ENCODE data around the gene TTLL8. TPM values are rescaled to one million over a fixed set of nuclear protein-coding genes. Genes with fewer than 3 reads are reported as not detected.

The TTLL8 gene
- not detected in 5 replicates for total RNA-seq (2022; extraction: Qiagen RNA extraction)

DNA sequence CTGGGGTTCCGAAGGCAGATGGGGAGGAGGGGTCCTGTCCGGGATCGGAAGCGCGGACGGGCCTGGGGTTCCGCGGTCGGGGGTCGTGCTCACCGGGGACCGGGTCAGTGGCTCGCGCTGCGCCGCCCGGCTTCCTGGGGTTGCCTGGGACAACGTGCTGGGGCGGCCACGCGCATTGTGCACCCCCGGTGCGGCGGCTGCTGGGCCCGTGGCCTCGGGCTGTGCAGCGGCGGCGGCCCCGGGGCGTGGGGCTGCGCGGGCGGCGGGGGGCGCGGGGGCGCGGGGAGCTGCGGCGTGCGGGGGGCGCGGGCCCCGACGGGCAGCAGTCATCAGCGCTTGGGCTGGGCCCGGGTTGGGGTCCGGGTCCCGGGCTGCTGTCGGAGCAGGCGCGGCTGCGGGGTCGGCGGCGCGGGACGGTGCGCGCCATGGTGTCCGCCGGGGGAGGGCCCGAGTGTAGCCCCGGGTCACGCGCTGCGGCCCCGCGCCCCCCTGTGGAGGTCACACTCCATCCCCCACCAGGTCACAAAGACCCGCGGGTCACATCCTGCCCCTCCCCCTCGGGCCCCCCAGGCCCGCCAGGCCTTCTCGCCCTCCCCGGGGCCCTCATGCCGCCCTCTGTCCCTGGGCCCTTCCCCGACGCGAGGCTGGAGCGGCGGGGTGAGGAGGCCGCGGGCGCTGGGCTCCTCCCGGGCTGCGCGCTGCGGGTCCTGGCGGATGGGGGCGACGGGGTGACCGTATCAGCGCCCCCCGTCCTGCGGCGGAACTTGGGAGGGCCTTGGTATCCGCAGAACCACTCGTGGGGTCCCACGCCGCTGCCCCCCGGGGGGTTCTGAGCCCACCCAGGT is at the start of gene TTLL8:
Gene TTLL8 (minus strand): TSS at position 238 of the 845 bp plus-strand sequence.

GRCh38 chr22:50089682-50090411 is 31.7 kb upstream of the TTLL8 start, which contains the start of gene MOV10L1:
Gene MOV10L1, plus strand, starts transcription at chr22:50090006. Its CDS starts 83 bp downstream, at chr22:50090089.

GRCh38 chr22:50085211-50085972 is 27.3 kb upstream of the TTLL8 start, which contains the start of gene MLC1:
Gene MLC1, minus strand, starts transcription at chr22:50085426. Its CDS starts 524 bp downstream, at chr22:50084902.

GRCh38 chr22:50012211-50013181 is 45.6 kb downstream of the TTLL8 start, which contains the start of gene IL17REL:
Gene IL17REL, minus strand, starts transcription at chr22:50012765. Its CDS starts 119 bp downstream, at chr22:50012646.

Other genes with a start within 250 kb of the TTLL8 start
- 14.6 to 16.6 TPM (median 15.6 TPM) in 5 replicates for gene BRD1, start 230.4 kb downstream of the TTLL8 start, total RNA-seq (2022; extraction: Qiagen RNA extraction)
- gene ZBED4, start 204.5 kb downstream of the TTLL8 start, total RNA-seq (2022; extraction: Qiagen RNA extraction) = 9.8 to 12.9 TPM (median 11.5 TPM) in 5 replicates
- 7.0 to 12.4 TPM (median 10.7 TPM) in 5 replicates for gene ALG12, start 139.9 kb downstream of the TTLL8 start, total RNA-seq (2022; extraction: Qiagen RNA extraction)
- 21.8 to 33.6 TPM (median 29.0 TPM) in 5 replicates for gene CRELD2, start 139.7 kb downstream of the TTLL8 start, total RNA-seq (2022; extraction: Qiagen RNA extraction)
- gene PIM3, start 97.5 kb downstream of the TTLL8 start, total RNA-seq (2022; extraction: Qiagen RNA extraction) = 50.2 to 87.4 TPM (median 85.3 TPM) in 5 replicates
- gene IL17REL, start 45.5 kb downstream of the TTLL8 start, total RNA-seq (2022; extraction: Qiagen RNA extraction) = 0.02 to 0.08 TPM (median 0.04 TPM) in 5 replicates
- 0.02 to 0.06 TPM (median 0.06 TPM) in 3 of 5 replicates, not detected in the others for gene MLC1, start 27.1 kb upstream of the TTLL8 start, total RNA-seq (2022; extraction: Qiagen RNA extraction)
- gene MOV10L1, start 31.7 kb upstream of the TTLL8 start, total RNA-seq (2022; extraction: Qiagen RNA extraction) = not detected in 5 replicates
- gene PANX2, start 112.4 kb upstream of the TTLL8 start, total RNA-seq (2022; extraction: Qiagen RNA extraction) = 5.3 to 6.6 TPM (median 5.8 TPM) in 5 replicates
- 23.2 to 37.9 TPM (median 34.9 TPM) in 5 replicates for gene TRABD, start 127.6 kb upstream of the TTLL8 start, total RNA-seq (2022; extraction: Qiagen RNA extraction)
- 12.7 to 20.2 TPM (median 19.4 TPM) in 5 replicates for gene SELENOO, start 142.7 kb upstream of the TTLL8 start, total RNA-seq (2022; extraction: Qiagen RNA extraction)
- gene TUBGCP6, start 186.7 kb upstream of the TTLL8 start, total RNA-seq (2022; extraction: Qiagen RNA extraction) = 5.6 to 12.2 TPM (median 9.3 TPM) in 5 replicates
- 6.4 to 12.9 TPM (median 10.2 TPM) in 5 replicates for gene HDAC10, start 193.0 kb upstream of the TTLL8 start, total RNA-seq (2022; extraction: Qiagen RNA extraction)
- 18.5 to 29.4 TPM (median 25.3 TPM) in 5 replicates for gene MAPK12, start 203.4 kb upstream of the TTLL8 start, total RNA-seq (2022; extraction: Qiagen RNA extraction)
- 5.1 to 8.9 TPM (median 7.7 TPM) in 5 replicates for gene MAPK11, start 212.1 kb upstream of the TTLL8 start, total RNA-seq (2022; extraction: Qiagen RNA extraction)
- gene PLXNB2, start 249.3 kb upstream of the TTLL8 start, total RNA-seq (2022; extraction: Qiagen RNA extraction) = 93.5 to 117 TPM (median 111 TPM) in 5 replicates